ENCODE results near the gene C5AR2.
"Not testable (repeated sequence)": the region's sequence is repeated elsewhere in the genome, so short reads cannot be mapped to it uniquely, and the experiment has no call there.

Gene C5AR2

DNA sequence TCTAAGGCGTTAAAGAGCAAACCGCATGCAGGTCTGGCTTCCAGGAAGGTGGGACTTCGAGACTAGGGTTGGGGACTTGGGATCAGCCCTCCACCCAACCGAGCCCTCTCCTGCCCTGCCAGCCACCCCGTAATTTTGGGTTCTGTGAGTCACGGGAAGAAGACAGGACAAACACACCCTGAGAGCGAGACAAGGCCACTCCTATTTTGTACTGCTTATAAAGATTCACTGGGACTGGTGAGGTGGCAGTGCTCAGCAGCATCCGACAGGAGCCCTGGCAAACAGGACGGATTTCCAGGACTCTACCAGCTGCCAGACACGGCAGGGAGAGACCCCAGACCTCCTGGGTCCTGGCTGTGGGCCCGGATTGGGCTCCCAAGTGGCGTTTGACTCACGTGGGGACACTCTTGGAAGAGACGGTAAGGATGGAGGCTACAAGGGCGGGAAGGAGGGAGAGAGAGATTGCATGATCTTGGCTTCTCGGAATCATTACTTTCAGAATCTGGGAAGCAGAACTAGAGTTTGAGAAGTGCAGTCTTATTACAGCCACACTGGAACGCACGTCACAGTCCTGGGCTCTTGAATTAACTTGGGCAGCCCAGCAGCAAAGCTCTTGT lies at the start of gene C5AR2:
C5AR2 (plus strand) TSS at position 245 of the 617 bp plus-strand sequence. CDS start 8,625 bp downstream, outside the sequence.
- DNase-seq, result no peak

DNA sequence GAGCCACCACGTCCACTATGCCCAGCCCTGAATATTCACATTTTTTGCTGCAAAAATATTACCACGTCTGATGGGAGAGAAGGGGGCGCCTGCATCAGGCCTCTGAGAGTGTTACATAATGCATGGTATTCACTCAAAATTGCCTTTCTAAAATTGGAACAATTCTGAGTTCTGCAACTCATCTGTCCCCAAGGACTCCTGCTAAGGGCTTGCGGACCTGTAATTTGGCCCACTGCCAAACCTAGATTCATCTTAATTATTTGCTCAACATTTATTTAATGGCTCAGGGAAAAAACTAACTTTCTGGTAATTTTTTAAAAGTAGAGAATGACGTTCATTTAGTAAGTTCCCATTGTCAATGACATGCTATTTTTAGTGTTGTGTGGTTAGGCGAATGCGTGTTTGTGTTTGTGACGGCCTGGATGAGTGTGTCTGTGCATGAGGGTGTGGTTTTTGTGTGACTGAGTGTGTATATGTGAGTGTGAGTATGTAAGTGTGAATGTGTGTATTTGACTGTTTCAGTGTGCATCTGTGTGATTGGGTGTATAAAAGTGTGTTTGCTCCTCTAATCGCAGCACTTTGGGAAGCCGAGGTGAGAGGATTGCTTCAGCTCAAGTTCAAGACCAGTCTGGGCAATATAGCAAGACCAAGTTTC lies 48.4 kb upstream of the C5AR2 start:
- no peak for DNase-seq

DNA sequence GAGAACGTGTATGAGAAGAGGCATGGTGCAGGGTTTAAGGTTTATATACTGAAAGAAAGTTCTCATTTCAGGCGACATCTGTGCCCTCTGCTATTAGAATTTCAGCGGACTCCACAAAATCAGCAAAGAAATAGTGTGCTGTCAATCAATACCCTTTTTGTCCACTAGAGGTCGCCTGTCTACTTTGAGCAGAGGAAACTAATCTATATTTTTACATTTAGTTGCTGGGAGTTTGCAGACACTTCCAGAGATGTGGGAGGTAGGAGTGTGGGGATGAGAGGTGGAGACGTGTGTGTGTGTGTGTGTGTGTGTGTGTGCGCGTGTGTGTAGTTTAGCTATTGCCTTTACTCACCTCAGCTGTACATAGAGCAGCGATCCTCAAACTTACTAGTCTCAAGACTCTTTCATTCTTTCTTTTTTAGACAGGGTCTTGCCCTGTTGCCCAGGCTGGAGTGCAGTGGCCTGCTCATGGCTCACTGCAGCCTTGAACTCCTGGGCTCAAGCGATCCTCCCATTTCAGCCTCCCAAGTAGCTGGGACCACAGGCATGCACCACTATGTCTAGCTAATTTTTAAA lies 47.6 kb upstream of the C5AR2 start:
- DNase-seq, result peak; percentile 42

DNA sequence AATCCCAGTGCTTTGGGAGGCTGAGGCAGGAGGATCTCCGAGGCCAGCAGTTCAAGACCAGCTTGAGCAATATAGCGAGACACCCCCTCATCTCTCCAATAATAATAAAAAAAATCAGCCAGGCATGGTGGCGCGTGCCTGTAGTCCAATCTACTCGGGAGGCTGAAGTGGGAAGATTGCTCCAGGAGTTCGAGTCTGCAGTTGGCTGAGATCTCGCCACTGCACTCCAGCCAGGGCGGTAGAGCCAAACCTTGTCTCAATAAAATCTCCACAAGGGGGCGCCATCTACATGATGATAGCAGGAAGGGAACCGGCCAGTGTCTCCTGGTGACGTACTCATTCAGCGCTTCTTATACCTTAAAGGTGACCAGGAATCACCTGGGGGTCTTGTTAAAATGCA lies 35.9 kb upstream of the C5AR2 start:
- DNase-seq, result peak; percentile 48

DNA sequence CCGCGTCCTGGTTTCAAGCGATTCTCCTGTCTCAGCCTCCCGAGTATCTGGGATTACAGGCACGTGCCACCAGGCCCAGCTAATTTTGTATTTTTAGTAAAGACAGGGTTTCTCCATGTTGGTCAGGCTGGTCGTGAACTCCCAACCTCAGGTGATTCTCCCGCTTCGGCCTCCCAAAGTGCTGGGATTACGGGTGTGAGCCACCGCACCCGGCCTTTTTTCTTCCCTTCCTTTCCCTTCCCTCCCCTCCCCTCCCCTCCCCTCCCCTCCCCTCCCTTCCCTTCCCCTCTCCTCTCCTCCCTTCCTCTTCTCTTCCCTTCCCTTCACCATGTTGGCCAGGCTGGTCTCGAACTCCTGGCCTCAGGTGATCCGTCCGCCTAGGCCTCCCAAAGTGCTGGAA lies 31.1 kb upstream of the C5AR2 start:
- not testable (repeated sequence) for DNase-seq

DNA sequence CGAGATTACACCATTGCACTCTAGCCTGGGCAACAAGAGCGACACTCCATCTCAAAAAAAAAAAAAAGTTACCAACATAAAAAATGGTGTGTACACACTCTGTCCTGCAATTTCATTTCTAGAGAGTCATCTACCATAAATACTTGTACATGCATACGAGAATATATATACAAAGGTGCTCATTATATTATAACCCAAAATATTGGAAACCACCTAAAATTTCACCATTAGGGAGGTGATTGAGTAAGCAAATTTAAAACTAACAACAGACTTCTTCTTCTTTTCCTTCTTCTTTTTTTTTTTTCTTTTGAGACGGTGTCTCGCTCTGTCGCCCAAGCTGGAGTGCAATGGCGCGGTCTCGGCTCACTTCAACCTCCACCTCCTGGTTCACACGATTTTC lies 29.7 kb upstream of the C5AR2 start:
- no peak for DNase-seq

DNA sequence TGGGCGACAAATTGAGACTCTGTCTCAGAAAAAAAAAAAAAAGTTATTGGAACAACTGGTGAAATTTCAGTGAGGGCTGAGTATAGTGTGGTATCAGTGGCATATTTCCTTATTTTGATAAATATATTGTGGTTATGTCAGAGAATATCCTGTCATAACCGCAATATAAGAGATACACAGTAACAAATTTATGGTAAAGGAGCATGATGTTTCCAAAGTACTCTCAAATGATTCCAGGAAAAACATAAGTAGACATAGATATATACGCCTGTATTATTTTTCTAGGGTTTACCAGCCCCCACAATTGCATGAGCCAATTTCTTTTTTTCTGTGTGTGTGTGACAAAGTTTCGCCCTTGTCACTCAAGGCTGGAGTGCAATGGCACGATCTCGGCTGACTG lies 28.0 kb upstream of the C5AR2 start:
- DNase-seq, result no peak

DNA sequence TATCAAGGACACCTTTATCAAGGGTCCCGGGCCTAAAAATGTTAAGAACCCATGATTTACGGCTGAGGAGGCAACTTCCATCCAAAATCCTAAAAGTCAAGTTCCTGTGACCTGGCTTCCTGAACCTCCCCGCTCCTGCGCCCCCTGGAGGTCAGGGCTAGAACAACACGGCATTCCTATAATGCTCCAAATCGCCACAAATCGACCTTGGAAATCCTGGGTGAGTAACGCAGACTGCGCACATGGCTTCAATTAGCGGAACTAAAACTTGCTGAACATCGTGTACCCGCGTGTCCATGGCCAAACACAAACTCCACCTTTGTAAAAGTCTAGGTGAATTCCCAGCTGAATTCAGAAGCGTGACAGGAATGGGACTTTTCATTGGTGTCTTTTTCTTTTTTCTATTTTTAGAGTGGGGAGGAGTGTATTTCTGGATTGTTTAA lies 26.6 kb upstream of the C5AR2 start:
- no peak for DNase-seq

DNA sequence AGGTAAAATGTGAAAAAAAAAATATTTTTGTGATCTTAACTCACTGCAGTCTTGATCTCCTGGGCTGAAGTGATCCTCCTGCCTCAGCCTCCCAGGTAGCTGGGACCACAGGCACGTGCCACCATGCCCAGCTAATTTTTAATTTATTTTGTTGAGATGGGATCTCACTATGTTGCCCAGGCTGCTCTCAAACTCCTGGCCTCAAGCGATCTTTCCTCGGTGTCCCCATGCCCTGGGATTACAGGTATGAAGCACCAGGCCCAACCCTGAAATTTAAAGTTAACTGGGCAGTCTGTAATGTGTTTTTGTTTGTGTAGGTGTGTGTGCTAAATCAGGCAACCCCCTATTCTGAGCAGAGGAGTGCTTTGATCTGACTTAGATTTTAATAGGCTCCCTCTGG lies 25.7 kb upstream of the C5AR2 start:
- no peak for DNase-seq

DNA sequence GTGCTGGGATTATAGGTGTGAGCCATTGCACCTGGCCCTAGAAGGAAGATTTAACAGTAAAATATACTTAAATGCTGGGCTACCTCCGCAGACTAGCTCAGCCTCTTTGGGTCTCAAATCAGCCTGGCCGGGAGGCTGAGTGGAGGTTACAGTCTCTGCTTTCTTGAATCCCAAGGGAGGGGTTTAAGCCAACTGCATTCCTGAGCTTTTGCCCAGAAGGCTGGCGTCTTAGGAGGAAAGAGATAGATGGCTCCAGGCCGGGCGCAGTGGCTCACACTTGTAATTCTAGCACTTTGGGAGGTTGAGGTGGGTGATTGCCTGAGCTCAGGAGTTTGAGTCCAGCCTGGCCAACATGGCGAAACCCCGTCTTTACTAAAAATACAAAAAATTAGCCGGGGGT lies 22.9 kb upstream of the C5AR2 start:
- no peak for DNase-seq

DNA sequence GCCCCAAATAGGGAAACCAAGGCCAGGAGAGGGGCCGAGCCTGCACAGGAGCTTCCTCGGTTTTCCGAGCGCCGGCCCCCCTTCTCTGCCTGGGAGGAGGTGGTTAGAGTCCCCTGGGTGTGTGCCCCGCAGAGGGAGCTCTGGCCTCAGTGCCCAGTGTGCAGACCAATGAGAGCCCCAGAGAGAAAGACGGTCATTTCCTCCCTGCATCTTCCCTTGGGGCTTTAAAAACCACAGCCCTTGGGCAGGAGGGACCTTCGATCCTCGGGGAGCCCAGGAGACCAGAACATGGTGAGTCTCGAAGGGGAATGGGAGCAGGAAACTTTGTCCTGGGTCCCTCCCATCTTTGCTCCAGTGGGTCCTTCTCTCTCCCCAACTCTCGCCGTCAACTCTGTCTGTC lies 22.4 kb upstream of the C5AR2 start, which contains the start of gene C5AR1:
C5AR1 (plus strand) TSS at position 254 of the 400 bp plus-strand sequence; CDS start at position 289, 35 bp downstream.
- DNase-seq, result no peak

DNA sequence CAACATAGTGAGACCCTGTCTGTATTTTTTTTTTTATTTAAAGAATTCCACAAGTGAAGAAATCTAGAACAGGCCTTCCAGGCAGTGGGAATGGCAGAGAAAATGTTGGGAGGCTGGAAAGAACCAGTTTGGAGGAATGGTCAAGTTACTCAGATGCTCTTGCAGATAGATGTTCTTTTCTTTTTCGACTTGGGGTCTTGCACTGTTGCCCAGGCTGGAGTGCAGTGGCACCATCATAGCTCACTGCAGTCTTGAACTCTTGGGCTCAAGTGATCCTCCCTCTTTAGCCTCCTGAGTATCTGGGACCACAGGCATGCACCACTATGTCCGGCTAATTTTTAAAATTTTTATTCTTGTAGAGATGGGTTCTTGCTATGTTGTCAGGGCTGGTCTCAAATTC lies 21.7 kb upstream of the C5AR2 start:
- DNase-seq, result no peak

DNA sequence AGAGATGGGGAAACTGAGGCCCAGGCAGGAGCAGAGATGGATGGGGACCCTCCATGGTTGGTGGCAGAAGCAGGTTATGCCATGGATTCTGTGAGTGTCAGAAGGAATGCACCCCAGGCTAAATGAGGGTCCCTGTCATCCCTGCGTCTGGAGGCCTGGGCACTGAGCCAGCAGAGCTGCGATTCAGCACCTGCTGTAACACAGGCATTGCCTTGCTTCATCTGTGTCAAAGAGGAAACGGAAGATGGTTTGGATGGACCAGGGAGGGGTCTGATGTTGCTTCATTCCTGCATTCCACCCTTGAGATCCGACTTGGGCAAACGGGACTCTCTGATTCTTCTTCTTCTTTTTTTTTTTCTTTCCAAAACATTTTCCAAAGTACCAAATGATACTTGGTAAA lies 21.2 kb upstream of the C5AR2 start:
- DNase-seq, result no peak

DNA sequence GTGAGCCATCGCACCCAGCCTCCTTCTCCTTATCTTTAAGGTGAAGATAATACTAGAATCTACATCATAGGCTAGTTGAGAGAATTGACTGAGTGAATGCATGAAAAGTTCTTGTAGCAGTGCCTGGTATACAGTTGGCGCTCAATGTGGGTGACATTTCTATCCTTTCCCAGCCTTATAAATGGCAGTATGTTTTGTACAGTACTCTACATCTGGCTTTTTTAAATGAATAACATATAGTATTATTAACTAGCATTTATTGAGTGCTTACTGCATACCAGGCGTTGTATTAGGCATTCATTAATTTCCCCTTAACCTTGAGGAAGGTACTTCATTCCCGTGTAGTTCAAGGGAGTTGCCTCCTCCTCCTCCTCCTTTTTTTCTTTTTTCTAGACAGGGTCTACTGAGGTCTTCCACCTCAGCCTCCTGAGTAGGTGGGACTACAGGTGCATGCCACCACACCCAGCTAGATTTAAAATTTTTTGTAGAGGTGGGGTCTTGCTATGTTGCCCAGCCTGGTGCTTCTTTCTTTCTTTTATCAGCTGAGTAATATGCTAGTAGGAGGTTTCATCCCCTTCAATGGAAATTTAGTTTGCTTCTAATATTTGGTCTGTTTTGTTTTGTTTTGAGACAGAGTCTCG lies 19.5 kb upstream of the C5AR2 start:
- no peak for DNase-seq

DNA sequence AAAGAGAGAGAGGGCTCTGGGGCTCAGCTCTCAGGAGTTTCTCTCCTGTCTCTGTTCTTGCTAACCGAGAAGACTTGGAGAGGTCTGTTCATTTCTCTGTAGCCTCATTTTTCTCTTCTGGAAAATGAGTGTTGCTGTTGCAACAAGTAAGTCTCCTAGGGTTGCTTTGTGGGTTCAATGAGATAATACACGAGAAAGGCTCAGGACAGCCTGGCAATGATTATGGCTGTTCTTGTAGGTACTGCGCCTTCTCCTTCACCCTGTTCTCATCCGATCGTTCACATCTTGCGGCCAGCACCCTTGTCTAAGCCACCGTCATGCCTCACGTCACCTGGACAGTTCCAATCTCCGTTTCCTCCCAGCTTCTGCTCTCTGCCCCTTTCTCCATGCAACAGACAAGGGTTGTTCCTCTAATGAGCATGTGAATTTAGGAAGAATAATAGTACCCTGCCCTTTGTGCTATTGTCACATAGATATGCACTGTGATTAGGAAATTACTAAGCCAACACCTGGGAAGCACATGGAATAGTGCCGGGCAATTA lies 18.1 kb upstream of the C5AR2 start:
- no peak for DNase-seq

DNA sequence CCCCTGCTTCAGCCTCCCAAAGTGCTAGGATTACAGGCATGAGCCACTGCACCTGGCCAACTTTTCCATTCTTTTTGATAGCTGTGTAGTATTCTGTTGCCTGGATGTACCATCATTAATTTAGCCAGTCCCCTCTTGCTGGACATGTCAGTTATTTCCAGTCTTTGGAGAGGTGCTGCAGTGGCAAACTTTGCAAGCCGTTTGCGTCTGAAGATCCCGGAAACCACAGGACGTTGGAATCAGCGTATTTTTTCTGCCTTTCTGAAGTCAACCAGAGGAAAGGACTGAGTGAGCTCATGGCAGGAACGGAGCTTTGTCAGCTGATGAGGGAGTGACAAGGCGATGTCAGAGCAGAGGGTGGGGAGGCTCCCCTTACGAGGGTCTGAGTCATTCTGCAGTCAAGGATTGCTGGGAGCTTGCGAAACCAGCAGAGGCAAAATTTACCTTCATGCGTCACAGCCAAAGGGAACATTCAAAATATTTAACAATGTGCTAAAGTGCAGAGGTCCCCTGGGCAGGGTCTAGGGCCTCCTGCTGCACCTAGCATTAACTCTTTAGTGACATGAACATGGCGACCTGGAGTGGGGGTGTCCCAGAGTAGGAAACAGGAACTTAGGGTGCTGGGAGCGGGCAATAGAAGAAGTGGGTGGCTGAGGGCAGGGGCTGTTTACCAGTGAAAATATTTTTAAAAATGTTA lies 16.7 kb upstream of the C5AR2 start:
- DNase-seq, result no peak

DNA sequence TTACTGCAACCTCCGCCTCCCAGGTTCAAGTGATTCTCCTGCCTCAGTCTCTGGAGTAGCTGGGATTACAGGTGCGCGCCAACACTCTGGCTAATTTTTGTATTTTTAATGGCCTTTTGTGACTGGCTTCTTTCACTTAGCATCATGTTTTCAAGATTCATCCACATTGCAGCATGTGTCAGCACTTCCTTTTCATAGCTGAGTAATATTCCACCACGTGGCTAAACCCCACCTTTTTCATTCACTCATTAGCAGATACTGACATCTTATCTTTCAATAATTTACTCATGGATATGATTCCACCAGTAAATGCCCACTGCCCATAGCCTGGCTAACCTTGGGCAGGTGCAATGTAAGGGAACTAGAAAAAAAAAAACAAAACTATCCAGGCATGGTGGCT lies 15.5 kb upstream of the C5AR2 start:
- DNase-seq, result no peak

DNA sequence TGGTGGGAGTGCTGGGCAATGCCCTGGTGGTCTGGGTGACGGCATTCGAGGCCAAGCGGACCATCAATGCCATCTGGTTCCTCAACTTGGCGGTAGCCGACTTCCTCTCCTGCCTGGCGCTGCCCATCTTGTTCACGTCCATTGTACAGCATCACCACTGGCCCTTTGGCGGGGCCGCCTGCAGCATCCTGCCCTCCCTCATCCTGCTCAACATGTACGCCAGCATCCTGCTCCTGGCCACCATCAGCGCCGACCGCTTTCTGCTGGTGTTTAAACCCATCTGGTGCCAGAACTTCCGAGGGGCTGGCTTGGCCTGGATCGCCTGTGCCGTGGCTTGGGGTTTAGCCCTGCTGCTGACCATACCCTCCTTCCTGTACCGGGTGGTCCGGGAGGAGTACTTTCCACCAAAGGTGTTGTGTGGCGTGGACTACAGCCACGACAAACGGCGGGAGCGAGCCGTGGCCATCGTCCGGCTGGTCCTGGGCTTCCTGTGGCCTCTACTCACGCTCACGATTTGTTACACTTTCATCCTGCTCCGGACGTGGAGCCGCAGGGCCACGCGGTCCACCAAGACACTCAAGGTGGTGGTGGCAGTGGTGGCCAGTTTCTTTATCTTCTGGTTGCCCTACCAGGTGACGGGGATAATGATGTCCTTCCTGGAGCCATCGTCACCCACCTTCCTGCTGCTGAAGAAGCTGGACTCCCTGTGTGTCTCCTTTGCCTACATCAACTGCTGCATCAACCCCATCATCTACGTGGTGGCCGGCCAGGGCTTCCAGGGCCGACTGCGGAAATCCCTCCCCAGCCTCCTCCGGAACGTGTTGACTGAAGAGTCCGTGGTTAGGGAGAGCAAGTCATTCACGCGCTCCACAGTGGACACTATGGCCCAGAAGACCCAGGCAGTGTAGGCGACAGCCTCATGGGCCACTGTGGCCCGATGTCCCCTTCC lies 11.8 kb upstream of the C5AR2 start:
- DNase-seq, result no peak

DNA sequence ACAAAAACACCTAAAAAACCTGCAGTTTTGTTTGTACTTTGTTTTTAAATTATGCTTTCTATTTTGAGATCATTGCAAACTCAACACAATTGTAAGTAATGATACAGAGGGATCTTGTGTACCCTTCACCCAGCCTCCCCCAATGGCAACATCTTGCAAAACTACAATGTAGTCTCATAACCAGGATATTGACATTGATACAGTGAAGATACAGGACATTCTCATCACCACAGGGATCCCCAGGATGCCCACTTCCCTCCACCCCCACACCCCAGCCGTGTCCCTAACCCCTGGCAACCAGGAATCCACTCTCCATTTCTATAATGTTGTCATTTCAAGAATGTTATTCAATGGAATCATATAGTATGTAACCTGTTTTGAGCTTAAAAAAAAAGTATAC lies 10.3 kb upstream of the C5AR2 start:
- no peak for DNase-seq

DNA sequence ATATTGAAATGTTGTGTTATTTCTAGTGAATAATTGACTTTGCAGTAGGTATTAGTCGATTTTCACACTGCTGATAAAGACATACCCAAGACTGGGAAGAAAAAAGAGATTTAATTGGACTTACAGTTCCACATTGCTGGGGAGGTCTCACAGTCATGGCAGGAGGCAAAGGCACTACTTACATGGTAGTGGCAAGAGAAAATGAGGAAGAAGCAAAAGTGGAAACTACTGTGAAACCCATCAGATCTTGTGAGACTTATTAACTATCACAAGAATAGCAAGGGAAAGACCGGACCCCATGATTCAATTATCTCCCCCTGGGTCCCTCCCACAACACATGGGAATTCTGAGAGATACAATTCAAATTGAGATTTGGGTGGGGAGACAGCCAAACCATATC lies 9.9 kb upstream of the C5AR2 start:
- no peak for DNase-seq

DNA sequence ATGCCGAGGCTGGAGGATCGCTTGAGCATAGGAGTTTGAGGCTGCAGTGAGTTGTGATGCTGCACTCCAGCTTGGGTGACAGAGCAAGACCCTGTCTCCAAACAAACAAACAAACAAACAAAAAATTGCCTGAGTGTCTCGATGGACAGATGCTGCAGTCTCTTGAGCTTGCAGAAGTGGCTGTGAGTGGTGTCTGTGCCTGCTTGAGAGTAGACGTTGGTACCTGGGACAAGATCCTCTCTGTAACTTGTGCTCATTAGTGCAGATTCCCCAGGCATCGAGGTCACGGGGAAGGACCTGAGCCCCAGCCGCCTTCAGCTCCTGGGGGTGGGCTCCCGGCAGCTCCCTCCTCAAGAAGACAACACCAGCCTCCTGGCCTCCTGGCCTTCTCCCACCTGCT lies 8.6 kb upstream of the C5AR2 start:
- DNase-seq, result no peak

DNA sequence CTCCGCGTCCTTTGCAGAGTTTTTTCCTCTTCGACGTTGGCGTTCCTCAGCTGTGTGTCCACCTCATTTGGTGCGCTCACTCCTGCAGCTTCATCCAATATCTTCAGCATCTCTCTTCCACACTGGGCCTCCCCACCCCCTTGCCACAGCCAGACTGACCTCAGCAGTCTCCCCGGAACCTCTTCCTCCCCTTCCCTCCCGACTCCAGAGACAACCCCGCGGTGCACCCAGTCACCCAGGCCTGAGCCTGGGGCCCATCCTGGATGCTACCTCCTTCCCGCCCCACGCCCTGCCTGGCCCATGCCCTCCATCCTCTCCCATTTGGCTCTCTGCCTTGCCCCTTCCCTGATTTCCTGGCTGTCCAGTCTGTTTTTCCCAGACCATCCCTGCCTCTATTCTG lies 8.1 kb upstream of the C5AR2 start:
- no peak for DNase-seq
